ENCODE measurements around the gene KLHL6. TPM values are rescaled to one million over a fixed set of nuclear protein-coding genes. Genes with fewer than 3 reads are reported as not detected.

Gene KLHL6
- total and polyA plus RNA-seq, 2 of the 8 experiments (the other 6 are each of a cell fraction or from before 2014, with no cell fraction given) = 0.05 TPM; not detected in 1

GRCh38 chr3:183556722-183557121 lies 1.2 kb upstream of the KLHL6 start:
- no peak overlapping the region for H2BK120ac ChIP-seq (replicated peaks; ENCODE audit: low read depth, low read length)
- no peak overlapping the region for H2BK5ac ChIP-seq (ENCODE audit: low read depth, low read length)
- no peaks in the 10 kb centered on the region for H3K36me3 ChIP-seq (ENCODE audit: control insufficient read depth in 2 of 4, insufficient read depth in 4 of 4, low read length in 3 of 4)
- H3K4ac ChIP-seq (replicated peaks; ENCODE audit: insufficient read length, low read depth, low read length) = no peak overlapping the region
- peaks cover 0 to 7% (median 3%) of the 10 kb centered on the region in 4 experiments; a peak in 4 of 7 replicates for H3K4me1 ChIP-seq (replicated peaks in 1 of 4; ENCODE audit: control insufficient read depth in 3 of 4, insufficient read depth in 4 of 4, low read length in 3 of 4)
- no peak overlapping the region for H2AK5ac ChIP-seq (ENCODE audit: low read depth, low read length)
- no peaks in the 10 kb centered on the region for H3K79me1 ChIP-seq (ENCODE audit: low read depth, low read length)
- no peak overlapping the region for H2BK12ac ChIP-seq (ENCODE audit: low read depth, low read length)
- H4K5ac ChIP-seq (ENCODE audit: insufficient read length, low read depth, low read length) = no peak overlapping the region
- H3K23me2 ChIP-seq (ENCODE audit: low read depth, low read length) = no peaks in the 10 kb centered on the region
- H2AFZ ChIP-seq (ENCODE audit: low read length) = no peak overlapping the region
- no peak overlapping the region for H3K23ac ChIP-seq (ENCODE audit: insufficient read length)
- H3K27me3 ChIP-seq (replicated peaks in 1 of 4; ENCODE audit: control insufficient read depth in 3 of 4, extremely low read depth in 1 of 4, insufficient read depth in 3 of 4, low read length in 3 of 4) = no peaks in the 10 kb centered on the region
- H4K20me1 ChIP-seq (replicated peaks in 1 of 2; ENCODE audit: control insufficient read depth in 1 of 2, insufficient read depth in 2 of 2, low read length in 2 of 2) = no peaks in the 10 kb centered on the region
- no peak overlapping the region for H4K91ac ChIP-seq (replicated peaks; ENCODE audit: insufficient read length, low read length)
- WGBS, 2 experiments (ENCODE audit: extremely low coverage in 1 of 2, insufficient coverage in 1 of 2, insufficient read length in 1 of 2, insufficient replicate concordance in 2 of 2, low coverage in 1 of 2, low lambda C conversion rate in 2 of 2, missing lambda C conversion rate in 1 of 2) = 93% methylated on average over 5 of the region's 5 CpGs; no CpG with 5 or more reads in 1 of the 2 experiments
- no peak for FAIRE-seq
- H3K9me3 ChIP-seq (ENCODE audit: insufficient read depth in 2 of 2, low read depth in 1 of 2, low read length in 1 of 2) = no peaks in the 10 kb centered on the region
- TF ChIP-seq NRF1 (IDR thresholded peaks at IDR 0.05; ENCODE audit: low read depth, low read length) (no peak), TEAD4 (IDR thresholded peaks at IDR 0.05; ENCODE audit: low read depth, low read length) (no peak), EZH2 (IDR thresholded peaks at IDR 0.05; ENCODE audit: low read depth, low read length, severe bottlenecking) (no peak), POU5F1 (IDR thresholded peaks at IDR 0.05; ENCODE audit: low read depth, low read length) (no peak), CBX5 (IDR thresholded peaks at IDR 0.05; ENCODE audit: low read depth, low read length) (no peak), KDM5A (IDR thresholded peaks at IDR 0.05; ENCODE audit: low read length) (no peak), KDM4A (IDR thresholded peaks at IDR 0.05; ENCODE audit: low read depth, low read length, severe bottlenecking) (no peak)
- DNase-seq (ENCODE audit: low read depth in 1 of 2, low spot score in 2 of 2) = no peak
- no peak overlapping the region for H3K4me3 ChIP-seq (ENCODE audit: extremely low read depth in 1 of 4, insufficient read depth in 2 of 4, low read depth in 3 of 4, low read length in 4 of 4)
- H3K18ac ChIP-seq (ENCODE audit: extremely low read depth, low read length) = no peak overlapping the region
- H4K8ac ChIP-seq (ENCODE audit: extremely low read depth, insufficient read depth, low read length) = no peak overlapping the region
- no peak overlapping the region for H3K14ac ChIP-seq (ENCODE audit: insufficient read length)
- H3K4me2 ChIP-seq (ENCODE audit: insufficient read depth in 1 of 2, low read depth in 2 of 2, low read length in 2 of 2) = no peak overlapping the region
- no peak overlapping the region for H3K9ac ChIP-seq (replicated peaks in 1 of 4; ENCODE audit: extremely low read depth in 1 of 4, low read depth in 3 of 4, low read length in 3 of 4)
- H3K79me2 ChIP-seq (ENCODE audit: control insufficient read depth in 1 of 2, insufficient read depth in 2 of 2, low read length in 2 of 2) = no peaks in the 10 kb centered on the region
- CTCF ChIA-PET (ENCODE audit: partially characterized antibody) = no interaction called here
- H2BK15ac ChIP-seq (ENCODE audit: low read length) = no peak overlapping the region
- H3K27ac ChIP-seq (ENCODE audit: low read depth, low read length) = no peak overlapping the region
- no peak overlapping the region for H3K56ac ChIP-seq (replicated peaks; ENCODE audit: insufficient read length, low read depth, low read length)
- H2BK20ac ChIP-seq (ENCODE audit: low read length) = no peak overlapping the region
- POLR2A ChIA-PET (ENCODE audit: partially characterized antibody) = no interaction called here
